GM19035 (cell line): ENCODE data around the gene EML3.

Experiments used
- ATAC-seq: cut with Tn5 transposase; IDR thresholded peaks from one replicate; pipeline ENCODE4 v1.9.1; 2021; ENCODE audit not compliant: unreplicated experiment

Gene EML3

DNA sequence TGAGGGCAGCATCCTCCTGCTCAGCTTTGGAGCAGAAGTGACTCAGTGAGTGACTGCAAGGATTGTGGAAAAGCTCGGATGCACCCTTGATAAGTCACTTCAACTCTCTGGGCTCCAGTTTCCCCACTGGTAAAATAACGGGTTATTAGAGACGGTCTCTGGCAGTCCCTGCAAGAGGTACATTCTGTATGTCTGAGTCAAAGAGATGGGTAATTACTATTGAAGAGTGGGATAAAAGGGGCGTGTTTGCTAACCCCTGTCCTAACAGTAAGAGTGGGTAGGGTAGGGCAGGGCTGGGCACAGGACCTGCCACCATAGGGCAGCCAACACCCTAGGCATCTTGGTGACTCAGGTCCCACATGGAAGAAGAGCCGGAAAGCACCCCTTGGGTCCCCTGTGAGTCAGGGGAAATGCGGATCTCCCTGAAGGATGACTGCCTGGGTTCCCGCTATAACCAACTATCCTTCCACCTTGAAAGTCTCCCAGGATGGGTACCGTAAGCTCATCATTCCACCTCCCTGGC, 58.7 kb downstream of the EML3 start:
- no peak for ATAC-seq

DNA sequence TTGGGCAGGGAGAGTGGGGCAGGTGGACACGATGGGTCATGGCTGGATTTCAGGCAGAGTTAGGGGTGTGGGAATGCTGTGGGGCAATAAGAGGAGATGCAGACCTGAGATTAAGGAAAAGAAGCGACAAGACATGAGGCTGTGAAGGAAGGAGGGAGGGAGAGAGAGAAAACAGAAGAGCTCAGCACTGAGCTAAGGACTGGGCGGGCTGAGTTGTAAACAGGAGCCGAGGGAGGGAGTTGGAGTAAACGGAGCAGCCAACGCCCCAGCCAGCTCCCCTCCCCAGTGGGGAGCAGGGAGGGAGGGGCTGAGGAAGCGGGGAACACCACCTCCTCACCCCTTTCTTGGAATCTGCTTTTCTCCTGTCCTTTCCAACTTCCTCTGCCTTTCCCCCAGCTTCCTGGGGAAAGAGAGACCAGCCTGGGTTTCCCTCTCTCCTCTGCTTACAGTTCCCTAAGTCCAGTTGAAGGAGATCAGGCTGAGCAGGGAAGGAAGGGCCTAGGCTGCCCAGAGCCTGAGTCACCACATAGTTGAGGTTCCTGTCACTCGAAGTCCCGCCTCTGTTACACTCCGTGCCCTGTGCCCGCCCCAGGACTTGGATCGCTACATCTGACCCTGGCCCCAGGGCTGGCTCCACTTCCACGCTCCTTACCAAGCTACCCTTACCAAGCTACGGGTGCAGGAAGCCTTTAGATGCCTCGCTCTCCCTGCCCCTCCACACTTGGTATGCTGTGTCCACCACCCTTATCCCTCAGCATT, 59.3 kb downstream of the EML3 start:
- no peak for ATAC-seq

DNA sequence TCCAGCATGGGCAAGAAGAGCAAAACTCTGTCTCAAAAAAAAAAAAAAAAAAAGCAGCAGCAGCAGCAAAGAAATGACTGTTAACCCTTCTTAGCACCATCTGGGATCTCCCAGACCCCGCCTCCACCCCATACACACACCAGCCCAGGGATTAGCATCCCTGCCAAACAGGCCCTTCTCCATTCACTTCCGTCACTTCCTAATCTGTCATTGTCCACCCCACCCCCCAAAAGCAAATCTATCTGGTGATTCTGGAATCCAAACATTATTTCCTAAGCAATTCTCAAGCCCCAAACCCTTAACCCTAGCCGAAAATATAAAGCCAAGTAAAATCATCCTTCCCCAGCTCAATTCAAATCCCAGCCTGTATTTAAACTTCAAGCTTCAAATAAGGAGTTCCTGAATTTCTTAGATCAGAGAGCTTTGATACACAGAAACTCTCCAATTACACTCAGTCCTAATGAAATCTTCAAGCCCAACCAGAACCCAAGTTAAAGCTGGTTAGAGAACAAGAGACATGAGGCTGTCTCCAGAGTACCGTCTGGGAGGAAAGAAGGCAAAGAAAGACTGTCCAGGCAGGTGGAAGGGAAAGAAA, 60.0 kb downstream of the EML3 start:
- no peak for ATAC-seq
